B cell (primary cell): Measurements from ENCODE around the gene PIWIL4.

Experiments used
- CTCF ChIP-seq: fragments of 200-600 bp; IDR thresholded peaks from one replicate; pipeline ENCODE4 v1.8.0; 2022; ENCODE audit warnings: antibody characterized with exemption, mild to moderate bottlenecking
- EZH2 ChIP-seq: IDR thresholded peaks from 2 replicates; pipeline ENCODE4 v1.6.1; 2012; ENCODE audit warnings: borderline replicate concordance, low read depth, mild to moderate bottlenecking, moderate library complexity, low read length; ENCODE audit not compliant: insufficient read depth, poor library complexity, severe bottlenecking

- TF ChIP-seq CTCF (no peak), EZH2 (no peak)
Observed at GRCh38 chr11:94664346-94664745, 97.2 kb downstream of the PIWIL4 start.
